CD4-positive, alpha-beta T cell (primary cell): Measurements from ENCODE around the gene PID1. TPM values are rescaled to one million over a fixed set of nuclear protein-coding genes. Genes with fewer than 3 reads are reported as not detected.

Experiments
- ATAC-seq: fragments of 200-7000 bp; cut with Tn5 transposase; one replicate; pipeline ENCODE4 v1.10.0; 2022; ENCODE audit warnings: mild to moderate bottlenecking; ENCODE audit not compliant: poor library complexity
- CTCF ChIA-PET: fragments of 350-600 bp; sonication (Branson Sonifier 250); formaldehyde crosslinking; loops from one replicate; lab custom pipeline; 2021; ENCODE audit warnings: antibody characterized with exemption, inconsistent platforms; lab: Charles Lee
- POLR2A ChIA-PET: fragments of 350-600 bp; sonication (Branson Sonifier 250); formaldehyde crosslinking; loops from one replicate; lab custom pipeline; 2021; ENCODE audit warnings: antibody characterized with exemption, inconsistent platforms; lab: Charles Lee
- DNase-seq, 14 experiments: peaks; one replicate each; pipeline ENCODE4 v3.0.0-alpha.2; 2013 to 2020; ENCODE audit warnings: mixed read lengths in 2 of 14
- H3K27ac ChIP-seq, 2 donors: one replicate each; pipeline versions ENCODE4 v1.5.1 to v1.7.0; 2013; ENCODE audit warnings: low read length in 2 of 2, low read depth in 1 of 2, mild to moderate bottlenecking in 1 of 2
- H3K27me3 ChIP-seq, 2 experiments: 1 replicate in 1 of 2; 2 replicates in 1 of 2; pipeline versions ENCODE4 v1.6.1 to v1.7.0; 2013; ENCODE audit warnings: low read length in 2 of 2, control low read depth in 1 of 2, mild to moderate bottlenecking in 1 of 2, moderate library complexity in 1 of 2; ENCODE audit not compliant: insufficient read depth in 2 of 2, control insufficient read depth in 1 of 2
- H3K36me3 ChIP-seq: one replicate; pipeline ENCODE4 v1.6.1; 2013; ENCODE audit warnings: low read length, control low read depth; ENCODE audit not compliant: insufficient read depth
- H3K4me1 ChIP-seq: one replicate; pipeline ENCODE4 v1.6.1; 2013; ENCODE audit warnings: low read length, control low read depth; ENCODE audit not compliant: insufficient read depth
- H3K4me3 ChIP-seq: one replicate; pipeline ENCODE4 v1.5.1; 2013; ENCODE audit warnings: mild to moderate bottlenecking, low read length, moderate library complexity
- H3K9me3 ChIP-seq, 2 experiments: 1 replicate in 1 of 2; 2 replicates in 1 of 2; pipeline versions ENCODE4 v1.6.1 to v1.7.0; 2013; ENCODE audit warnings: low read length in 2 of 2, mild to moderate bottlenecking in 2 of 2, control low read depth in 1 of 2, moderate library complexity in 1 of 2; ENCODE audit not compliant: control insufficient read depth in 1 of 2, insufficient read depth in 1 of 2
- H3K27ac Mint-ChIP-seq: one replicate; pipeline ENCODE4 v1.8.0; 2020; ENCODE audit warnings: mixed read lengths
- H3K27me3 Mint-ChIP-seq: one replicate; pipeline ENCODE4 v1.8.0; 2021; ENCODE audit warnings: mixed read lengths
- H3K36me3 Mint-ChIP-seq: one replicate; pipeline ENCODE4 v1.8.0; 2021; ENCODE audit warnings: low read depth, mixed read lengths
- H3K4me1 Mint-ChIP-seq: one replicate; pipeline ENCODE4 v1.8.0; 2021; ENCODE audit warnings: low read depth, mixed read lengths
- H3K4me3 Mint-ChIP-seq: one replicate; pipeline ENCODE4 v1.8.0; 2020; ENCODE audit warnings: mild to moderate bottlenecking, mixed read lengths
- H3K9me3 Mint-ChIP-seq: one replicate; pipeline ENCODE4 v1.8.0; 2020; ENCODE audit warnings: mixed read lengths
- CTCF ChIP-seq: fragments of 200-600 bp; IDR thresholded peaks from one replicate; pipeline ENCODE4 v1.8.0; 2022; ENCODE audit warnings: antibody characterized with exemption, mild to moderate bottlenecking
- intact Hi-C, 2 experiments: fragments of 100-400 bp; cut with DNase I in 1 of 2; cut with micrococcal nuclease in 1 of 2; formaldehyde crosslinking; loops; one replicate each; pipeline versions ENCODE4 v1.15.1 to v1.9.0; 2023 to 2025; cut with DNase I, micrococcal nuclease
- total RNA-seq, 174 experiments: library from RNA in 2 of 174; stranded (reverse) in 2 of 174; gene quantifications; one replicate each; pipeline ENCODE4 v1.2.3 and lab custom pipeline; 2021 to 2026

Gene PID1
- total RNA-seq, 2 experiments from 2014 or later = 0.38 to 0.53 TPM

GRCh38 chr2:229059331-229060033, 211.6 kb downstream of the PID1 start:
- Histone ChIP-seq H3K4me1 (no peaks in the 10 kb centered on the region), H3K9me3 (peaks cover 0 to 4% of the 10 kb centered on the region in 2 experiments), H3K27me3 (no peaks in the 10 kb centered on the region), H3K4me3 (no peak overlapping the region), H3K36me3 (no peaks in the 10 kb centered on the region), H3K27ac (no peak overlapping the region)
- DNase-seq = no peak
- POLR2A ChIA-PET = no interaction called here
- TF ChIP-seq CTCF = no peak
- peaks cover 10% of the 10 kb centered on the region for H3K9me3 Mint-ChIP-seq
- CTCF ChIA-PET = no interaction called here
- H3K27ac Mint-ChIP-seq = no peak overlapping the region
- intact Hi-C loops = no loop called here
- H3K27me3 Mint-ChIP-seq = no peaks in the 10 kb centered on the region
- no peak overlapping the region for H3K4me3 Mint-ChIP-seq
- H3K36me3 Mint-ChIP-seq = no peaks in the 10 kb centered on the region
- no peaks in the 10 kb centered on the region for H3K4me1 Mint-ChIP-seq
- no peak for ATAC-seq

- Histone ChIP-seq H3K4me3 (no peak overlapping the region), H3K36me3 (no peaks in the 10 kb centered on the region), H3K27ac (no peak overlapping the region), H3K27me3 (no peaks in the 10 kb centered on the region), H3K4me1 (no peaks in the 10 kb centered on the region), H3K9me3 (peaks cover 0 to 4% of the 10 kb centered on the region in 2 experiments)
- H3K4me1 Mint-ChIP-seq = no peaks in the 10 kb centered on the region
- no peak overlapping the region for H3K27ac Mint-ChIP-seq
- POLR2A ChIA-PET = no interaction called here
- H3K9me3 Mint-ChIP-seq = peaks cover 8% of the 10 kb centered on the region
- DNase-seq (no peak), ATAC-seq (no peak)
- H3K36me3 Mint-ChIP-seq = no peaks in the 10 kb centered on the region
- no peak overlapping the region for H3K4me3 Mint-ChIP-seq
- intact Hi-C loops = no loop called here
- no peak for TF ChIP-seq CTCF
- H3K27me3 Mint-ChIP-seq = no peaks in the 10 kb centered on the region
- CTCF ChIA-PET = no interaction called here
These were observed 213.0 kb downstream of the PID1 start for GRCh38 chr2:229057976-229058553.

- intact Hi-C loops = no loop called here
- H3K9me3 ChIP-seq = peaks cover 0 to 7% of the 10 kb centered on the region in 2 experiments
- H3K9me3 Mint-ChIP-seq = peaks cover 2% of the 10 kb centered on the region
- H3K4me3 Mint-ChIP-seq = no peak overlapping the region
- no peaks in the 10 kb centered on the region for H3K27me3 Mint-ChIP-seq
- no peaks in the 10 kb centered on the region for H3K4me1 Mint-ChIP-seq
- ChIA-PET POLR2A (no interaction called here), CTCF (no interaction called here)
- ATAC-seq (no peak), DNase-seq (no peak)
- no peak overlapping the region for H3K4me3 ChIP-seq
- no peaks in the 10 kb centered on the region for H3K36me3 ChIP-seq
- no peaks in the 10 kb centered on the region for H3K36me3 Mint-ChIP-seq
- no peak for TF ChIP-seq CTCF
- no peaks in the 10 kb centered on the region for H3K27me3 ChIP-seq
- H3K27ac Mint-ChIP-seq = no peak overlapping the region
- H3K27ac ChIP-seq = no peak overlapping the region
- no peaks in the 10 kb centered on the region for H3K4me1 ChIP-seq
These were observed 216.8 kb downstream of the PID1 start for GRCh38 chr2:229054311-229054710.
